SW480 (cell line): ENCODE measurements around the gene UQCRC1.

Source experiments
- DNase-seq: peaks from one replicate; pipeline ENCODE4 v3.0.0-alpha.2; 2016; ENCODE audit warnings: low spot score

Gene UQCRC1

GRCh38 chr3:48598323-48599076, 10.9 kb downstream of the UQCRC1 start:
- DNase-seq: peak; percentile 26

- DNase-seq: no peak
Observed at GRCh38 chr3:48597408-48597800, 12.0 kb downstream of the UQCRC1 start.

- no peak for DNase-seq
Observed at GRCh38 chr3:48596676-48597407, 12.6 kb downstream of the UQCRC1 start.

GRCh38 chr3:48596157-48596556, 13.3 kb downstream of the UQCRC1 start:
- DNase-seq: peak; percentile 27

GRCh38 chr3:48595526-48596121, 13.8 kb downstream of the UQCRC1 start:
- DNase-seq: peak; percentile 92

- no peak for DNase-seq
Observed at GRCh38 chr3:48595075-48595525, 14.3 kb downstream of the UQCRC1 start, which contains the start of gene COL7A1. COL7A1 (minus strand) TSS chr3:48595329; CDS start chr3:48595159, 170 bp downstream.

GRCh38 chr3:48594417-48595049, 14.9 kb downstream of the UQCRC1 start:
- DNase-seq: no peak

- no peak for DNase-seq
Observed at GRCh38 chr3:48593337-48593736, 16.1 kb downstream of the UQCRC1 start.

- DNase-seq: no peak
Observed at GRCh38 chr3:48592519-48593087, 16.8 kb downstream of the UQCRC1 start.

- no peak for DNase-seq
Observed at GRCh38 chr3:48591886-48592518, 17.4 kb downstream of the UQCRC1 start.

GRCh38 chr3:48591436-48591835, 18.0 kb downstream of the UQCRC1 start:
- DNase-seq: no peak

GRCh38 chr3:48588230-48588629, 21.2 kb downstream of the UQCRC1 start:
- no peak for DNase-seq

GRCh38 chr3:48587686-48588085, 21.8 kb downstream of the UQCRC1 start:
- no peak for DNase-seq

- no peak for DNase-seq
Observed at GRCh38 chr3:48585411-48585810, 24.0 kb downstream of the UQCRC1 start.

- no peak for DNase-seq
Observed at GRCh38 chr3:48584836-48585235, 24.6 kb downstream of the UQCRC1 start.

GRCh38 chr3:48581621-48582481, 27.6 kb downstream of the UQCRC1 start:
- no peak for DNase-seq

- no peak for DNase-seq
Observed at GRCh38 chr3:48576647-48577046, 32.8 kb downstream of the UQCRC1 start.

GRCh38 chr3:48575366-48575765, 34.1 kb downstream of the UQCRC1 start:
- no peak for DNase-seq

- no peak for DNase-seq
Observed at GRCh38 chr3:48573973-48574585, 35.4 kb downstream of the UQCRC1 start.

- DNase-seq: no peak
Observed at GRCh38 chr3:48572517-48572916, 36.9 kb downstream of the UQCRC1 start.
